A375 (cell line): ENCODE data around the gene THUMPD1. TPM values are rescaled to one million over a fixed set of nuclear protein-coding genes. Genes with fewer than 3 reads are reported as not detected.

Experiments used
- small RNA-seq: library from RNA; depleted of rRNA; stranded (forward); fragments of <200 nt; gene quantifications from one replicate; pipeline ENCODE3, GENCODE V24; 2014
- total RNA-seq: library from RNA; depleted of rRNA; stranded (reverse); fragments of >200 nt; shearing (Covaris generic); gene quantifications from 2 replicates; pipeline ENCODE4 v1.2.3, GENCODE V29; 2014; rRNA removed

The THUMPD1 gene, protein sequence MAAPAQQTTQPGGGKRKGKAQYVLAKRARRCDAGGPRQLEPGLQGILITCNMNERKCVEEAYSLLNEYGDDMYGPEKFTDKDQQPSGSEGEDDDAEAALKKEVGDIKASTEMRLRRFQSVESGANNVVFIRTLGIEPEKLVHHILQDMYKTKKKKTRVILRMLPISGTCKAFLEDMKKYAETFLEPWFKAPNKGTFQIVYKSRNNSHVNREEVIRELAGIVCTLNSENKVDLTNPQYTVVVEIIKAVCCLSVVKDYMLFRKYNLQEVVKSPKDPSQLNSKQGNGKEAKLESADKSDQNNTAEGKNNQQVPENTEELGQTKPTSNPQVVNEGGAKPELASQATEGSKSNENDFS
- total RNA-seq: 53.8 and 57.1 TPM in 2 replicates

DNA sequence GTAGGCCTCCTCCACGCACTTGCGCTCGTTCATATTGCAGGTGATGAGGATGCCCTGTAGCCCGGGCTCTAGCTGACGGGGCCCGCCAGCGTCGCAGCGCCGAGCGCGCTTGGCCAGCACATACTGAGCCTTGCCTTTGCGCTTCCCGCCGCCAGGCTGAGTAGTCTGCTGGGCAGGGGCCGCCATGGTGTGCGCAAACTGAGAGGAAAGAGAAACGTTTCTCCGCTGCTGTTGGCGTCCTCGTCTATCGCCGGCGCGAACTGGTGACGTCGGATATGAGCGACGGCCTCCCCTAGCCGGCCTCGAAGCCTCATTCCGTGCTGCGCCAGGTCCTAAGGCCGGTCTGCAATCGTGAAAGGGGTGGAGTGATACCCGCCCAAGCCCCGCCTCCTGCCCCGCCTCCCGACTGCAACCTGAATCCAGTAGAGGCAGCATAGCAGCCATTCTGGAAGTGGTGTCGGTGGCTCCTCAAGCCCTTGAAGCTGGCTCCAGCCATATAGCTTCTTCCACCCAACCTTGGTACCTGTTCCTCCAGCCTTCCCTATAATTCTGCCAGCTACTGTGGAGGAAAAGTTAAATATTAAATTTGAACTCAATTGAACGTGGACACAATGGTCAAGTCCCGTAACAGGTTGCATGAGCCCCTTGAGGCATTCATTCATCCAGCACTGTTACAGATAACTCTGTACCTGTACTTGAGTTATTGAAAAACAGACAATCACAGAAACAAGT, at the start of gene THUMPD1:
TSS of gene THUMPD1 (minus strand) at position 265 of the 732 bp plus-strand sequence. CDS start at position 186, 79 bp downstream.

DNA sequence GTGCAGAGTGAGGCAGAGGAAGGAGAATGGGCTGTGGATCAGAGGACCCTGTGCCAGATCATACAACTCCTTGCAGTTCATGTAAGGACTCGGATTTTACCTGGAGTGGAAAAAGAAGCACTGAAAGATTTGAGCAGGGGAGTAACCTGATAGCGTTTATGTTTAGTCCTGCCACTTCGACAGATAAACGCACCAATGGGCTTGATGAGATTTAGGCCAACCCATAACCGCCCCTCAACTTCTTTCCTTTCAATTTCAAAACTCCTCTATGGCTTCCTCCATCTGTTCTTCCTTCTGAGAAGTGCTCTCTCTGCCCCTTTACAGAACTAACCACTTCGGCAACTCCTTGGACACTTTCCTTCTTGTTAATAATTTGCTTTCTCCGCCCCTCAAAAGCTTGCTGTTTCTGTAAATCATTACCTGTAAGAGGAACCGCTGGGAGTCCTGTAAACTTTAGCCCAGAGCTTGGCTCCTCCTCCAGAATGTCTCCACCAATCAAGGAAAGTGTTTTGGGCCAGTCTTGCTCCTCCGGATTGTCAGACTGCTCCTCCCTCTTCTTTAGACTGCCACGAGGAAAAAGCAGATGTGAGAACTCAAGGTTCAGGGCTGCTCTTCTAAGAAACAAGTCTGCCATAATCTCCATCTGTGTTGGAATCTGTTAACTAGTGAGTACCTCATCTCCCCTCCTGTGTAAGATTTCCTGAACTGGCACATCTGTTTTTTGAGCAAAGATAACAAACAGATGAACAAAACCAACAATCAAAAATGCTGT, 22.0 kb upstream of the THUMPD1 start, which contains the start of gene ACSM3:
TSS of gene ACSM3 (plus strand) at position 554 of the 772 bp plus-strand sequence. CDS start 6,021 bp downstream, outside the sequence.

Small RNA genes lying within 50 kb of the gene (small RNA-seq; reads per million reads assigned to genes)
- not detected for gene RNU6-944P

Other genes with a start within 250 kb of the THUMPD1 start
- not detected in 2 replicates for gene ACSM2B, start 165.5 kb downstream of the THUMPD1 start, total RNA-seq
- not detected in 2 replicates for gene ACSM1, start 44.1 kb downstream of the THUMPD1 start, total RNA-seq
- gene ACSM3, start 22.2 kb upstream of the THUMPD1 start, total RNA-seq: 0.41 and 1.9 TPM in 2 replicates
- 27.9 and 33.6 TPM in 2 replicates for gene ERI2, start 64.7 kb upstream of the THUMPD1 start, total RNA-seq
- 13.7 and 15.8 TPM in 2 replicates for gene REXO5, start 64.7 kb upstream of the THUMPD1 start, total RNA-seq
- gene DCUN1D3, start 158.5 kb upstream of the THUMPD1 start, total RNA-seq: 6.1 and 6.8 TPM in 2 replicates
- gene LYRM1, start 159.0 kb upstream of the THUMPD1 start, total RNA-seq: 34.4 and 43.3 TPM in 2 replicates